Colonic mucosa (tissue), 4 donors: ENCODE measurements around the gene MT1F. TPM values are rescaled to one million over a fixed set of nuclear protein-coding genes. Genes with fewer than 3 reads are reported as not detected.

ENCODE experiments used
- DNase-seq: peaks from one replicate; pipeline ENCODE4 v3.0.0-alpha.2; 2020
- H3K27ac ChIP-seq: fragments of 200-600 bp; one replicate; pipeline ENCODE4 v1.8.0; 2021
- H3K27me3 ChIP-seq: fragments of 200-600 bp; one replicate; pipeline ENCODE4 v1.8.0; 2021
- H3K36me3 ChIP-seq: fragments of 200-600 bp; one replicate; pipeline ENCODE4 v1.8.0; 2021
- H3K4me1 ChIP-seq: fragments of 200-600 bp; one replicate; pipeline ENCODE4 v1.8.0; 2021; ENCODE audit warnings: mild to moderate bottlenecking
- H3K4me3 ChIP-seq: fragments of 200-600 bp; one replicate; pipeline ENCODE4 v1.8.0; 2021
- H3K9ac ChIP-seq, 2 donors: one replicate each; pipeline ENCODE4 v1.7.0; 2013; ENCODE audit warnings: control low read depth in 2 of 2, low read depth in 2 of 2, low read length in 2 of 2
- H3K9me3 ChIP-seq: fragments of 200-600 bp; one replicate; pipeline ENCODE4 v1.8.0; 2021
- intact Hi-C: fragments of 100-400 bp; cut with DNase I; formaldehyde crosslinking; loops from one replicate; pipeline ENCODE4 v1.14.1; 2022
- total RNA-seq, 2 donors: library from RNA; stranded (reverse); fragmentation: NEBNext Ultra II Directional in 1 of 2; extraction: Animal tissue kit (Norgen Biotek cat#: 25700) in 1 of 2; gene quantifications; one replicate each; pipeline ENCODE4 v1.2.1, GENCODE V29; 2021
- TF ChIP-seq, protein P1 (sequence below): fragments of 200-600 bp; IDR thresholded peaks from one replicate; pipeline ENCODE4 v1.8.0; 2022; ENCODE audit warnings: antibody characterized with exemption, mild to moderate bottlenecking
- donor health status: healthy.
- donor health status: DM: no; HTN: no; CAD: no.
- donor health status: DM: no; HTN: no; CAD: no.

Gene MT1F
- total RNA-seq, 2 donors from 2014 or later, result 35.5 to 40.0 TPM

DNA sequence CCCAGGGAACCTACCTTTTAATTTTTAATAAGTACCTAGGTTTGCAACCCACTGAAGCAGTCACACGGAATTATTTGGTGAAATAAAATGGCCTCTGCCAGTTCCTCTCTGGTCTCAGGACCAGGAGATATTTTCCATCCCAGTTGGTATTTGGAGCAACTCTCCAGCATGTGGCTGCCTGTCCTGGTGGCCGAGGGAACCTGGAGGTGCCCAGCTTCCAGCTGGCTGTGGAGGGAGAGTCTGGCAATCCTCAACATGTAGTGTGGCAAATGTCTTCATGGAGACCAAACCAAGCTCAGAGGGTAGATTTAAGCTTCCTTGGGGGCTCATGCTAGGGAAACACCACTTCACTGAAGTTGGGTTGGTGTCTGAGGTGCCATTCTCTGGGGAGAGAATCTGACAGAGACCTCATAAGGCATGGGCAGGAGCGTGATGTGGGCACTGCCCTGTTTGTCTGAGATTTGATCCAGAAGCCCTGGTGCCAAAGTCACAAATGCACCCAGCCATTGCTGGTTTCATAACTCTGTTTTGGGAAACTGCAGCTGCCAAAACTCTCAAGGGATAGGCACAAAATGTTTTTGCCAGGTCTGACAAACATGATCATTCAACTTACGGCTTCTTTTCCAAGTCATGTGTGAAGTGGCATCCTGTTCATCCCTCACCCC lies 27.3 kb downstream of the MT1F start:
- TF ChIP-seq, protein P1, sequence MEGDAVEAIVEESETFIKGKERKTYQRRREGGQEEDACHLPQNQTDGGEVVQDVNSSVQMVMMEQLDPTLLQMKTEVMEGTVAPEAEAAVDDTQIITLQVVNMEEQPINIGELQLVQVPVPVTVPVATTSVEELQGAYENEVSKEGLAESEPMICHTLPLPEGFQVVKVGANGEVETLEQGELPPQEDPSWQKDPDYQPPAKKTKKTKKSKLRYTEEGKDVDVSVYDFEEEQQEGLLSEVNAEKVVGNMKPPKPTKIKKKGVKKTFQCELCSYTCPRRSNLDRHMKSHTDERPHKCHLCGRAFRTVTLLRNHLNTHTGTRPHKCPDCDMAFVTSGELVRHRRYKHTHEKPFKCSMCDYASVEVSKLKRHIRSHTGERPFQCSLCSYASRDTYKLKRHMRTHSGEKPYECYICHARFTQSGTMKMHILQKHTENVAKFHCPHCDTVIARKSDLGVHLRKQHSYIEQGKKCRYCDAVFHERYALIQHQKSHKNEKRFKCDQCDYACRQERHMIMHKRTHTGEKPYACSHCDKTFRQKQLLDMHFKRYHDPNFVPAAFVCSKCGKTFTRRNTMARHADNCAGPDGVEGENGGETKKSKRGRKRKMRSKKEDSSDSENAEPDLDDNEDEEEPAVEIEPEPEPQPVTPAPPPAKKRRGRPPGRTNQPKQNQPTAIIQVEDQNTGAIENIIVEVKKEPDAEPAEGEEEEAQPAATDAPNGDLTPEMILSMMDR, result no peak
- Histone ChIP-seq H3K4me3 (no peak overlapping the region), H3K9ac (no peak overlapping the region), H3K4me1 (peaks cover 9% of the 10 kb centered on the region), H3K9me3 (no peaks in the 10 kb centered on the region), H3K36me3 (no peaks in the 10 kb centered on the region), H3K27ac (no peak overlapping the region), H3K27me3 (no peaks in the 10 kb centered on the region)
- DNase-seq, result no peak
- intact Hi-C loops, result no loop called here

DNA sequence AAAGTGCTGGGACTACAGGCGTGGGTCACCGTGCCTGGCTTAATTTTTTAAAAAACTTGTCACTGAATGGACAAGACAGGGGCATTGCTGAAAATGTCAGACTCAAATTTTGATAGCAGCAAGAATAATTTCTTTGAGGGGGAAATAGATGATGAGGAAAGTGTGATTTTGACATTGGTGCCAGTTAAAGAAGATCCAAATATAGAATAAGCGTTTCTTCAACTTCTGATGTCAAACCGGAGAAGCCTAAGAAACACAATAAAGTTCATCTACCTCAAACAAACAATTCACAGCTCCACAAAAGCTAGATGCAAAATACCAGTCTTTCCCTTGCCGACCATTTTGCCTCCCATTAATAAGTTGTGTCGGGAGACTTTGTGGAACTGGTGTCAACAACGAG lies 29.0 kb downstream of the MT1F start:
- Histone ChIP-seq H3K36me3 (no peaks in the 10 kb centered on the region), H3K4me3 (no peak overlapping the region), H3K27me3 (no peaks in the 10 kb centered on the region), H3K9ac (no peak overlapping the region), H3K4me1 (peaks cover 9% of the 10 kb centered on the region), H3K9me3 (no peaks in the 10 kb centered on the region), H3K27ac (no peak overlapping the region)
- intact Hi-C loops, result no loop called here
- TF ChIP-seq, protein P1, result no peak
- DNase-seq, result no peak

DNA sequence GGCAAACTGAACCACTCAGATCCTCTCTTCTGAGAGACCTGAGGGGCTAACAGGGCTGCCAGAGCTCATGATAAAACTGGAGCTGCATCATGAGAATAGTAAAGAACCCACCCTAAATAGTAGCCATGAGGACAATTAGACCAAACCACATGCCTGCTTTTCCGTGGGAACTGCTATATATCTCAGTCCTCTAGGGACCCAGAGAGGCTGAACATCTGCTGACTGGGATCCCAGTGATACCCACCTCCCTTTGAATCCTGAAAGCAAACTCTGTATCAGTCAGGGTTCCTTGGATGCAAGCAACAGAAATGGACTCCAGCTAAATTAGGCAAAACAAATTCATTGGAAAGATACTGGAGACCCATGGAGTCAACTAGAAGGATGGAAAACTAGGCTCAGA lies 31.0 kb downstream of the MT1F start:
- Histone ChIP-seq H3K4me3 (no peak overlapping the region), H3K36me3 (no peaks in the 10 kb centered on the region), H3K4me1 (no peaks in the 10 kb centered on the region), H3K27me3 (no peaks in the 10 kb centered on the region), H3K27ac (no peak overlapping the region), H3K9ac (no peak overlapping the region), H3K9me3 (no peaks in the 10 kb centered on the region)
- intact Hi-C loops, result no loop called here
- DNase-seq, result no peak
- TF ChIP-seq, protein P1, result no peak

DNA sequence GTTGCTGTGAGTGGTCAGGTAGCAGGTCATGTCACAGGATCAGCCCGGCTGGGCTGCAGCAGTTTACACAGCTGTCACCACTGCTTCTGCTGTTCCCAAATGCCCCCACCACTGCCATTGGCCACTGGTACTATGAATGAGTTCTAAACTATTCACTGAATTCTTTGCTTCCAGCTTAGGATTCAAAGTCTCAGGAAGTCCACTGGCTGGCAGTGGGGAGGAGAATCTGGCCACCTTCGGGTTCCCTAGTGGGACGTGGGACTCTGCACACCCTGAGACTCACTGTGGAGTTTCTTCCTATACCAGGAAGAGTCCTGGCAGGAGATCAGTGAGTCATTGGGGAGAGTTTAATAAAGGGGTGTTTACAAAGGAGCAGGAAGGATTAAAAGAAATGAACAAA lies 31.4 kb downstream of the MT1F start:
- H3K27ac ChIP-seq, result no peak overlapping the region
- no peak overlapping the region for H3K9ac ChIP-seq
- no peaks in the 10 kb centered on the region for H3K4me1 ChIP-seq
- no peaks in the 10 kb centered on the region for H3K36me3 ChIP-seq
- TF ChIP-seq, protein P1, result no peak
- DNase-seq, result no peak
- H3K4me3 ChIP-seq, result no peak overlapping the region
- no peaks in the 10 kb centered on the region for H3K9me3 ChIP-seq
- intact Hi-C loops, result no loop called here
- no peaks in the 10 kb centered on the region for H3K27me3 ChIP-seq

DNA sequence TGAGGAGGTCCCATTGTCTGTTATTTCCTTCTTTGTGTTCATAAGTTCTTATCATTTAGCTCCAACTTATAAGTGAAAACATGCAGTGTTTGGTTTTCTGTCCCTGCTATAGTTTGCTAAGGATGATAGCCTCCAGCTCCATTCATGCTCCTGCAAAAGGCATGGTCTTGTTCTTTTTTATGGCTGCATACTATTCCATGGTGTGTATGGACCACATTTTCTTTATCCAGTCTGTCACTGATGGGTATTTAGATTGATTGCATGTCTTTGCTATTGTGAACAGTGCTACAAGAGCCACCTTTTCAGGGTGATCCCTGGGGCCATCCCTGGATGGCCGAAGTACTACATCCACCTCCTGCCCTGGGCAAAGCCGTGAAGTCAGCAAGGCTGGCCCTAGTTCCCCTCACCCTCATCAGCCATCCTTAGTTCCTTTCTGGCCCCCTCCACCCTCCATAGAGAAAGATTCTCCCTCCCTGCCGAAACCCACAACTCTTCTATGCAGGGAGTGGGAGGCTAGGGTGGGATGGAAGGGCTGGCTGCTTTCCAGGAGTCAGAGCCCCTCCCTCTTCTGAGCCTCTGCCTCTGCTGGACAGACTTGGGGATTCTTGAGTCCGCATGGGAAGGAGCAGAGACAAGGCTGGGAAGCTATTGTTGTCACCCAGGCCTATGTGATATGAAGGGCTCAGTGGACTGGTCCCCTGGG lies 32.8 kb downstream of the MT1F start:
- intact Hi-C loops, result no loop called here
- TF ChIP-seq, protein P1, result no peak
- H3K9ac ChIP-seq, result no peak overlapping the region
- no peak for DNase-seq
- H3K27ac ChIP-seq, result no peak overlapping the region
- no peaks in the 10 kb centered on the region for H3K36me3 ChIP-seq
- H3K27me3 ChIP-seq, result no peaks in the 10 kb centered on the region
- no peak overlapping the region for H3K4me3 ChIP-seq
- H3K4me1 ChIP-seq, result no peaks in the 10 kb centered on the region
- H3K9me3 ChIP-seq, result no peaks in the 10 kb centered on the region
